A375 (cell line): Measurements from ENCODE around the gene TAS2R3. TPM values are rescaled to one million over a fixed set of nuclear protein-coding genes. Genes with fewer than 3 reads are reported as not detected.

Experiments used
- small RNA-seq: library from RNA; depleted of rRNA; stranded (forward); fragments of <200 nt; gene quantifications from one replicate; pipeline ENCODE3, GENCODE V24; 2014
- total RNA-seq: library from RNA; depleted of rRNA; stranded (reverse); fragments of >200 nt; shearing (Covaris generic); gene quantifications from 2 replicates; pipeline ENCODE4 v1.2.3, GENCODE V29; 2014; rRNA removed

The TAS2R3 gene, protein sequence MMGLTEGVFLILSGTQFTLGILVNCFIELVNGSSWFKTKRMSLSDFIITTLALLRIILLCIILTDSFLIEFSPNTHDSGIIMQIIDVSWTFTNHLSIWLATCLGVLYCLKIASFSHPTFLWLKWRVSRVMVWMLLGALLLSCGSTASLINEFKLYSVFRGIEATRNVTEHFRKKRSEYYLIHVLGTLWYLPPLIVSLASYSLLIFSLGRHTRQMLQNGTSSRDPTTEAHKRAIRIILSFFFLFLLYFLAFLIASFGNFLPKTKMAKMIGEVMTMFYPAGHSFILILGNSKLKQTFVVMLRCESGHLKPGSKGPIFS
- total RNA-seq, result 0.11 and 0.16 TPM in 2 replicates

DNA sequence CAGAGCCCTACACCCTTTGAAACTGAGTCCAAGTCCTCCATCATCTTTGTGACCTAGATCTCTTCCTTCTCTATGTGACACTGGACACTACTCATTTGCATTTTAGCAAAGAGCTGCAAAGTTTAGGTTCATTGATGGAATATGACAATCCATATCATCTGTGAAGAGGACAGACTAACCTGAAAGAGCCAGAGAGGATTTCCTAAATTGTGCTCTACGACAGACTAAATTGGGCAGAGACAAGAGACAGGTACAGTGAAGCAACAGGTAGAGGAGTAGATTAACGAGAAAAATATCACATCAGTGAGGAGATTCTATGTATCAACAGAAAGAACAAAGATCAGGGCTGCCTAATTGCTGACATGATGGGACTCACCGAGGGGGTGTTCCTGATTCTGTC lies at the start of gene TAS2R3:
TAS2R3 (plus strand) TSS at position 301 of the 400 bp plus-strand sequence; CDS start at position 363, 62 bp downstream.

GRCh38 chr7:141737836-141738591 lies 25.9 kb upstream of the TAS2R3 start, which contains the start of gene SSBP1:
Gene SSBP1, plus strand, starts transcription at chr7:141738358. Its CDS starts 809 bp downstream, at chr7:141739167.

DNA sequence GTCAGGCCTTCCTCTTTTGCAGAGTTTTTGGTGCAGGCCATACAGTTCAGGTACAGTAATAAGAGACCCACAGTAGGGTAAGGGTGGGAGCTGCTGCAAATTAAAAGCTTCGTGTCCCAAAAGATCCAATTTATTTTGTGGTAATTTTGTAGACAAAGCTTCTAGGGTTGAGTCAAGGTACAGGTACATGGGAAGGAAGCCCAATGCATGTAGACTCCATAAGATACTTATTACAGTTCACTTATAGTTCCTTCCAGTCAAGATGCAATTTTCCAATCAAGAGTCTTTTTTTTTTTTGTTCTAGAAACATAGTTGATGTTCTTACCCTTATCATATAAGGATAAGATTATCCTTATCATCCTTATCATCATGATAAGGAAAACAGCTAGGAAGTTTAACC lies 12.5 kb downstream of the TAS2R3 start, which contains the start of gene TAS2R4:
TAS2R4 (plus strand) TSS at position 301 of the 400 bp plus-strand sequence. CDS start 1,815 bp downstream, outside the sequence.

GRCh38 chr7:141789917-141790316 lies 26.0 kb downstream of the TAS2R3 start, which contains the start of gene TAS2R5:
Gene TAS2R5, plus strand, starts transcription at chr7:141790217. Its CDS starts 145 bp downstream, at chr7:141790362.

Small RNA genes within 50 kb of the gene (small RNA-seq; reads per million reads assigned to genes)
- not detected for gene RNU1-82P

Other genes with a start within 250 kb of the TAS2R3 start
- 52.4 and 62.2 TPM in 2 replicates for gene AGK, start 212.7 kb upstream of the TAS2R3 start, total RNA-seq
- 5.7 and 7.5 TPM in 2 replicates for gene DENND11, start 61.9 kb upstream of the TAS2R3 start, total RNA-seq
- gene WEE2, start 55.7 kb upstream of the TAS2R3 start, total RNA-seq, result not detected in 2 replicates
- gene SSBP1, start 25.7 kb upstream of the TAS2R3 start, total RNA-seq, result 389 and 487 TPM in 2 replicates
- 0.05 and 0.19 TPM in 2 replicates for gene TAS2R4, start 12.6 kb downstream of the TAS2R3 start, total RNA-seq
- gene TAS2R5, start 26.1 kb downstream of the TAS2R3 start, total RNA-seq, result not detected in 2 replicates
- not detected in 2 replicates for gene PRSS37, start 77.4 kb downstream of the TAS2R3 start, total RNA-seq
- gene OR9A4, start 152.3 kb downstream of the TAS2R3 start, total RNA-seq, result not detected in 2 replicates
- gene CLEC5A, start 182.9 kb downstream of the TAS2R3 start, total RNA-seq, result not detected in 2 replicates
- not detected in 2 replicates for gene TAS2R38, start 209.7 kb downstream of the TAS2R3 start, total RNA-seq
- not detected in 2 replicates for gene MGAM, start 231.8 kb downstream of the TAS2R3 start, total RNA-seq